ENCODE measurements around the gene OTP. TPM values are rescaled to one million over a fixed set of nuclear protein-coding genes. Genes with fewer than 3 reads are reported as not detected.
A peak's percentile ranks its signal among the peaks of the same experiment; 100 is the strongest.

OTP gene
- total RNA-seq, 2 experiments from 2014 or later = not detected

GRCh38 chr5:77633207-77633675 lies 5.3 kb downstream of the OTP start:
- Mint-ChIP-seq H3K9me3 (peaks cover 12% of the 10 kb centered on the region), H3K27me3 (peaks cover 93% of the 10 kb centered on the region), H3K36me3 (ENCODE audit: low read depth) (peaks cover 16% of the 10 kb centered on the region), H3K27ac (no peak overlapping the region), H3K4me3 (peak overlapping the region; percentile 15), H3K4me1 (ENCODE audit: low read depth) (peaks cover 34% of the 10 kb centered on the region)
- H3K9me3 ChIP-seq (ENCODE audit: control insufficient read depth in 1 of 2, insufficient read depth in 1 of 2, low read length in 2 of 2) = peaks cover 27 to 59% of the 10 kb centered on the region in 2 experiments
- TF ChIP-seq CTCF (IDR thresholded peaks at IDR 0.05) = no peak
- no peak for ATAC-seq (ENCODE audit: poor library complexity)
- no peak overlapping the region for H3K4me3 ChIP-seq (ENCODE audit: low read length)
- peaks cover 47% of the 10 kb centered on the region for H3K4me1 ChIP-seq (ENCODE audit: insufficient read depth, low read length)
- H3K36me3 ChIP-seq (ENCODE audit: insufficient read depth, low read length) = no peaks in the 10 kb centered on the region
- CTCF ChIA-PET = interaction anchor here (0.7 kb wide), 1 partner anchor 10 kb away, joined by 4 read pairs; no protein-coding TSS in a partner anchor
- no peak for DNase-seq
- H3K27me3 ChIP-seq (ENCODE audit: control insufficient read depth in 1 of 2, insufficient read depth in 2 of 2, low read length in 2 of 2) = peaks cover 83 to 94% of the 10 kb centered on the region in 2 experiments
- intact Hi-C loops (cut with DNase I, micrococcal nuclease) = loop anchor here in 1 of 2 experiments (10.0 kb wide), 1 partner anchor 142 kb away; the partner anchor contains the start of gene TBCA
- POLR2A ChIA-PET = no interaction called here
- no peak overlapping the region for H3K27ac ChIP-seq (ENCODE audit: low read depth in 1 of 2, low read length in 2 of 2)

GRCh38 chr5:77632526-77633206 lies 5.8 kb downstream of the OTP start:
- no peak for ATAC-seq (ENCODE audit: poor library complexity)
- intact Hi-C loops (cut with DNase I, micrococcal nuclease) = loop anchor here in 1 of 2 experiments (10.0 kb wide), 1 partner anchor 142 kb away; the partner anchor contains the start of gene TBCA
- no peak for TF ChIP-seq CTCF (IDR thresholded peaks at IDR 0.05)
- H3K27me3 Mint-ChIP-seq = peaks cover 90% of the 10 kb centered on the region
- CTCF ChIA-PET = interaction anchor here (0.7 kb wide), 1 partner anchor 11 kb away, joined by 4 read pairs; no protein-coding TSS in a partner anchor
- Histone ChIP-seq H3K9me3 (ENCODE audit: control insufficient read depth in 1 of 2, insufficient read depth in 1 of 2, low read length in 2 of 2) (peaks cover 22 to 62% of the 10 kb centered on the region in 2 experiments), H3K27me3 (ENCODE audit: control insufficient read depth in 1 of 2, insufficient read depth in 2 of 2, low read length in 2 of 2) (peaks cover 83 to 94% of the 10 kb centered on the region in 2 experiments), H3K4me1 (ENCODE audit: insufficient read depth, low read length) (peaks cover 52% of the 10 kb centered on the region), H3K4me3 (ENCODE audit: low read length) (no peak overlapping the region), H3K27ac (ENCODE audit: low read depth in 1 of 2, low read length in 2 of 2) (no peak overlapping the region), H3K36me3 (ENCODE audit: insufficient read depth, low read length) (no peaks in the 10 kb centered on the region)
- peak in 2 of 14 experiments; percentile 7 to 9 for DNase-seq
- H3K27ac Mint-ChIP-seq = no peak overlapping the region
- no peak overlapping the region for H3K4me3 Mint-ChIP-seq
- peaks cover 16% of the 10 kb centered on the region for H3K36me3 Mint-ChIP-seq (ENCODE audit: low read depth)
- H3K9me3 Mint-ChIP-seq = peaks cover 12% of the 10 kb centered on the region
- POLR2A ChIA-PET = no interaction called here
- H3K4me1 Mint-ChIP-seq (ENCODE audit: low read depth) = peaks cover 30% of the 10 kb centered on the region

- peak in 7 of 14 experiments; percentile 16 to 56 (median 35) for DNase-seq
- Histone ChIP-seq H3K27me3 (ENCODE audit: control insufficient read depth in 1 of 2, insufficient read depth in 2 of 2, low read length in 2 of 2) (peaks cover 63 to 89% of the 10 kb centered on the region in 2 experiments), H3K27ac (ENCODE audit: low read depth in 1 of 2, low read length in 2 of 2) (no peak overlapping the region), H3K4me3 (ENCODE audit: low read length) (peak overlapping the region; percentile 45), H3K36me3 (ENCODE audit: insufficient read depth, low read length) (no peaks in the 10 kb centered on the region), H3K9me3 (ENCODE audit: control insufficient read depth in 1 of 2, insufficient read depth in 1 of 2, low read length in 2 of 2) (peaks cover 2 to 44% of the 10 kb centered on the region in 2 experiments), H3K4me1 (ENCODE audit: insufficient read depth, low read length) (peaks cover 38% of the 10 kb centered on the region)
- intact Hi-C loops (cut with DNase I, micrococcal nuclease) = loop anchor here in 1 of 2 experiments (10.0 kb wide), 1 partner anchor 145 kb away; the partner anchor contains the start of gene TBCA
- TF ChIP-seq CTCF (IDR thresholded peaks at IDR 0.05) = no peak
- Mint-ChIP-seq H3K27me3 (peaks cover 90% of the 10 kb centered on the region), H3K36me3 (ENCODE audit: low read depth) (peaks cover 13% of the 10 kb centered on the region), H3K27ac (no peak overlapping the region), H3K4me1 (ENCODE audit: low read depth) (peaks cover 25% of the 10 kb centered on the region), H3K9me3 (peaks cover 13% of the 10 kb centered on the region), H3K4me3 (peak overlapping the region; percentile 90)
- ChIA-PET CTCF (no interaction called here), POLR2A (interaction anchor here (1.1 to 1.3 kb wide), 2 partner anchors 11 to 145 kb away, joined by 3 read pairs; no protein-coding TSS in a partner anchor)
- ATAC-seq (ENCODE audit: poor library complexity) = peak; percentile 80
Observed at GRCh38 chr5:77630114-77630680, 8.3 kb downstream of the OTP start.

All from CD4-positive, alpha-beta T cell (primary cell).